H1 (cell line): ENCODE results near the gene EWSR1. TPM values are rescaled to one million over a fixed set of nuclear protein-coding genes. Genes with fewer than 3 reads are reported as not detected.

ENCODE experiments used
- CTCF ChIA-PET: fragments of 300-600 bp; sonication (Branson Sonifier 250); formaldehyde crosslinking; loops from one replicate; lab custom pipeline; 2021; ENCODE audit not compliant: partially characterized antibody; lab: Charles Lee
- POLR2A ChIA-PET: fragments of 300-600 bp; sonication (Branson Sonifier 250); formaldehyde crosslinking; loops from one replicate; lab custom pipeline; 2021; ENCODE audit warnings: inconsistent platforms; ENCODE audit not compliant: partially characterized antibody; lab: Charles Lee
- DNase-seq, 2 experiments: peaks; one replicate each; pipeline versions ENCODE4 v3.0.0 to v3.0.0-alpha.2; 2010 to 2022; ENCODE audit warnings: low spot score in 2 of 2, low read depth in 1 of 2, mixed read lengths in 1 of 2
- FAIRE-seq: peaks from 2 replicates; lab custom pipeline; 2011; peaks lifted over from hg19 to GRCh38; lab: Jason Lieb, UNC
- H2AFZ ChIP-seq: 2 replicates; pipeline ENCODE4 v1.8.1; 2012; ENCODE audit warnings: low read length, inconsistent platforms
- H2AK5ac ChIP-seq: 2 replicates; pipeline ENCODE4 v1.6.1; 2013; ENCODE audit warnings: low read depth, low read length
- H2BK120ac ChIP-seq: replicated peaks from 2 replicates; pipeline ENCODE3; 2013; ENCODE audit warnings: low read depth, low read length, inconsistent platforms
- H2BK12ac ChIP-seq: 2 replicates; pipeline ENCODE4 v1.6.1; 2013; ENCODE audit warnings: low read depth, low read length
- H2BK15ac ChIP-seq: 2 replicates; pipeline ENCODE4 v1.6.1; 2013; ENCODE audit warnings: low read length
- H2BK20ac ChIP-seq: 2 replicates; pipeline ENCODE4 v1.6.1; 2013; ENCODE audit warnings: low read length
- H2BK5ac ChIP-seq: 2 replicates; pipeline ENCODE4 v1.6.1; 2013; ENCODE audit warnings: low read depth, low read length
- H3K14ac ChIP-seq: 2 replicates; pipeline ENCODE4 v1.6.1; 2013; ENCODE audit warnings: inconsistent platforms; ENCODE audit not compliant: insufficient read length
- H3K18ac ChIP-seq: 2 replicates; pipeline ENCODE4 v1.6.1; 2013; ENCODE audit warnings: low read length; ENCODE audit errors: extremely low read depth
- H3K23ac ChIP-seq: 2 replicates; pipeline ENCODE4 v1.6.1; 2013; ENCODE audit warnings: inconsistent platforms; ENCODE audit not compliant: insufficient read length
- H3K23me2 ChIP-seq: 2 replicates; pipeline ENCODE4 v1.6.1; 2013; ENCODE audit warnings: low read depth, low read length
- H3K27ac ChIP-seq: 2 replicates; pipeline ENCODE4 v1.6.1; 2011; ENCODE audit warnings: low read depth, low read length, inconsistent platforms
- H3K27me3 ChIP-seq, 4 experiments: replicated peaks in 1 of 4; 1 replicate in 1 of 4; 2 replicates in 3 of 4; pipeline versions ENCODE4 v1.6.1 to v1.8.1; 2011 to 2013; ENCODE audit warnings: low read length in 3 of 4, mild to moderate bottlenecking in 3 of 4, inconsistent platforms in 2 of 4, mixed read lengths in 2 of 4, moderate library complexity in 1 of 4; ENCODE audit not compliant: control insufficient read depth in 3 of 4, insufficient read depth in 3 of 4; ENCODE audit errors: extremely low read depth in 1 of 4
- H3K36me3 ChIP-seq, 4 experiments: 2 replicates each; pipeline versions ENCODE4 v1.6.1 to v1.8.1; 2011 to 2013; ENCODE audit warnings: mild to moderate bottlenecking in 4 of 4, low read length in 3 of 4, moderate library complexity in 2 of 4, control low read depth in 1 of 4, inconsistent platforms in 1 of 4; ENCODE audit not compliant: insufficient read depth in 4 of 4, control insufficient read depth in 2 of 4
- H3K4ac ChIP-seq: replicated peaks from 2 replicates; pipeline ENCODE3; 2013; ENCODE audit warnings: low read length, low read depth, mixed read lengths, inconsistent platforms; ENCODE audit not compliant: insufficient read length
- H3K4me1 ChIP-seq, 4 experiments: replicated peaks in 1 of 4; 1 replicate in 1 of 4; 2 replicates in 3 of 4; pipeline versions ENCODE4 v1.6.1 to v1.8.1; 2011 to 2013; ENCODE audit warnings: low read length in 3 of 4, inconsistent platforms in 2 of 4, mixed read lengths in 1 of 4; ENCODE audit not compliant: insufficient read depth in 4 of 4, control insufficient read depth in 3 of 4
- H3K4me2 ChIP-seq, 2 experiments: 2 replicates each; pipeline versions ENCODE4 v1.6.1 to v1.8.1; 2011 to 2013; ENCODE audit warnings: low read depth in 2 of 2, low read length in 2 of 2, control low read depth in 1 of 2, inconsistent platforms in 1 of 2, mild to moderate bottlenecking in 1 of 2; ENCODE audit not compliant: insufficient read depth in 1 of 2
- H3K4me3 ChIP-seq, 4 experiments: fragments of 200-600, 300-600 bp in 1 of 4; sonication (generic), shearing (Covaris generic), sonication (Bioruptor Twin) in 1 of 4; 2 replicates each; pipeline versions ENCODE4 v1.5.1 to v1.8.1; 2011 to 2016; ENCODE audit warnings: low read length in 4 of 4, low read depth in 3 of 4, control low read depth in 2 of 4, inconsistent platforms in 2 of 4, mild to moderate bottlenecking in 2 of 4, mixed read lengths in 1 of 4, moderate library complexity in 1 of 4; ENCODE audit not compliant: insufficient read depth in 2 of 4; ENCODE audit errors: extremely low read depth in 1 of 4
- H3K56ac ChIP-seq: replicated peaks from 2 replicates; pipeline ENCODE3; 2013; ENCODE audit warnings: low read depth, mild to moderate bottlenecking, mixed read lengths, low read length, inconsistent platforms; ENCODE audit not compliant: insufficient read length
- H3K79me1 ChIP-seq: 2 replicates; pipeline ENCODE4 v1.6.1; 2013; ENCODE audit warnings: low read depth, low read length, control low read depth
- H3K79me2 ChIP-seq, 2 experiments: 2 replicates each; pipeline versions ENCODE4 v1.6.1 to v1.8.1; 2012 to 2013; ENCODE audit warnings: low read length in 2 of 2, mild to moderate bottlenecking in 2 of 2, inconsistent platforms in 1 of 2; ENCODE audit not compliant: insufficient read depth in 2 of 2, control insufficient read depth in 1 of 2
- H3K9ac ChIP-seq, 4 experiments: replicated peaks in 1 of 4; 1 replicate in 1 of 4; 2 replicates in 3 of 4; pipeline versions ENCODE4 v1.6.1 to v1.8.1; 2011 to 2013; ENCODE audit warnings: low read depth in 3 of 4, low read length in 3 of 4, control low read depth in 2 of 4, mild to moderate bottlenecking in 2 of 4, moderate library complexity in 2 of 4, inconsistent platforms in 1 of 4; ENCODE audit errors: extremely low read depth in 1 of 4
- H3K9me3 ChIP-seq, 2 experiments: 2 replicates each; pipeline versions ENCODE4 v1.6.1 to v1.8.1; 2012 to 2013; ENCODE audit warnings: mild to moderate bottlenecking in 2 of 2, moderate library complexity in 2 of 2, control low read depth in 1 of 2, inconsistent platforms in 1 of 2, low read depth in 1 of 2, low read length in 1 of 2, mixed read lengths in 1 of 2; ENCODE audit not compliant: insufficient read depth in 2 of 2
- H4K20me1 ChIP-seq, 2 experiments: replicated peaks in 1 of 2; 2 replicates each; pipeline versions ENCODE3 to v1.8.1; 2011 to 2013; ENCODE audit warnings: inconsistent platforms in 2 of 2, low read length in 2 of 2, mild to moderate bottlenecking in 1 of 2; ENCODE audit not compliant: insufficient read depth in 2 of 2, control insufficient read depth in 1 of 2
- H4K5ac ChIP-seq: 2 replicates; pipeline ENCODE4 v1.6.1; 2013; ENCODE audit warnings: low read length, low read depth, mixed read lengths, inconsistent platforms; ENCODE audit not compliant: insufficient read length
- H4K8ac ChIP-seq: 2 replicates; pipeline ENCODE4 v1.8.0; 2013; ENCODE audit warnings: mild to moderate bottlenecking, moderate library complexity, low read length, inconsistent platforms; ENCODE audit not compliant: insufficient read depth; ENCODE audit errors: extremely low read depth
- H4K91ac ChIP-seq: replicated peaks from 2 replicates; pipeline ENCODE3; 2013; ENCODE audit warnings: low read length, mixed read lengths, inconsistent platforms; ENCODE audit not compliant: insufficient read length
- CHD1 ChIP-seq: IDR thresholded peaks from 2 replicates; pipeline ENCODE4 v1.6.1; 2012; ENCODE audit warnings: low read depth, low read length, improper control_type of control experiment
- CREB1 ChIP-seq: IDR thresholded peaks from 2 replicates; pipeline ENCODE4 v1.6.1; 2012; ENCODE audit warnings: inconsistent platforms
- EGR1 ChIP-seq: IDR thresholded peaks from 2 replicates; pipeline ENCODE4 v1.6.1; 2011; ENCODE audit warnings: low read depth, low read length, borderline replicate concordance
- EP300 ChIP-seq, 2 experiments: IDR thresholded peaks; 1 replicate in 1 of 2; 2 replicates in 1 of 2; pipeline ENCODE4 v1.6.1; 2011 to 2012; ENCODE audit warnings: low read depth in 2 of 2, low read length in 2 of 2, mild to moderate bottlenecking in 2 of 2, borderline replicate concordance in 1 of 2, inconsistent platforms in 1 of 2, moderate library complexity in 1 of 2
- PHF8 ChIP-seq: fragments of 200-600 bp; sonication (generic); conservative IDR thresholded peaks from 2 replicates; pipeline ENCODE4 v1.7.1; 2012; ENCODE audit warnings: low read depth, mild to moderate bottlenecking, inconsistent platforms, low read length, moderate library complexity
- RBBP5 ChIP-seq: IDR thresholded peaks from 2 replicates; pipeline ENCODE4 v1.7.1; 2012; ENCODE audit warnings: low read depth, mild to moderate bottlenecking, inconsistent platforms, low read length, moderate library complexity, borderline replicate concordance
- RNF2 ChIP-seq: fragments of 200-900, 300-1000 bp; sonication (generic); IDR thresholded peaks from 2 replicates; pipeline ENCODE4 v1.7.1; 2016; ENCODE audit warnings: borderline replicate concordance, low read depth, mild to moderate bottlenecking, antibody characterized with exemption, low read length; ENCODE audit not compliant: poor library complexity, severe bottlenecking; ENCODE audit errors: missing control alignments
- TAF1 ChIP-seq: IDR thresholded peaks from 2 replicates; pipeline ENCODE4 v1.6.1; 2011; ENCODE audit warnings: mild to moderate bottlenecking, low read depth, low read length
- TCF12 ChIP-seq: IDR thresholded peaks from 2 replicates; pipeline ENCODE4 v1.6.1; 2011; ENCODE audit warnings: low read depth, mild to moderate bottlenecking, low read length
- WGBS, 2 experiments: shearing (Covaris generic) in 1 of 2; methylation state at CpG; one replicate each; pipeline versions ENCODE4 v1.1.6 to v1.1.7; 2013 to 2015; ENCODE audit warnings: low lambda C conversion rate in 2 of 2, mixed read lengths in 2 of 2, inconsistent platforms in 1 of 2, low coverage in 1 of 2, missing lambda C conversion rate in 1 of 2; ENCODE audit not compliant: insufficient replicate concordance in 2 of 2, insufficient coverage in 1 of 2, insufficient read length in 1 of 2; ENCODE audit errors: extremely low coverage in 1 of 2, missing lambda C conversion rate in 1 of 2; 5-methylcytosine and 5-hydroxymethylcytosine counted together
- polyA plus RNA-seq, 7 experiments: library from polyadenylated mRNA; depleted of rRNA in 3 of 7; stranded (reverse) in 5 of 7; unstranded in 2 of 7; fragments of >200 nt in 5 of 7; fragments of 200-250 nt in 2 of 7; gene quantifications; 1 replicate in 5 of 7; 2 replicates in 1 of 7; 4 replicates in 1 of 7; pipeline versions ENCODE4 v1.2.1 to v1.2.3, GENCODE V29; 2011 to 2013; ENCODE audit warnings: missing spikeins in 2 of 7, mixed read lengths in 2 of 7
- total RNA-seq: library from RNA; stranded (reverse); fragmentation: NEBNext Ultra II Directional; extraction: Animal tissue kit (Norgen Biotek cat#: 25700); gene quantifications from 2 replicates; pipeline ENCODE4 v1.2.1, GENCODE V29; 2021
- TF ChIP-seq, protein P1 (sequence below): IDR thresholded peaks from 2 replicates; pipeline ENCODE4 v1.6.1; 2012; ENCODE audit warnings: low read length, inconsistent platforms

EWSR1 gene
- total and polyA plus RNA-seq, 2 of the 8 experiments (the other 6 are each of a cell fraction or from before 2014, with no cell fraction given): 387 to 930 TPM

DNA sequence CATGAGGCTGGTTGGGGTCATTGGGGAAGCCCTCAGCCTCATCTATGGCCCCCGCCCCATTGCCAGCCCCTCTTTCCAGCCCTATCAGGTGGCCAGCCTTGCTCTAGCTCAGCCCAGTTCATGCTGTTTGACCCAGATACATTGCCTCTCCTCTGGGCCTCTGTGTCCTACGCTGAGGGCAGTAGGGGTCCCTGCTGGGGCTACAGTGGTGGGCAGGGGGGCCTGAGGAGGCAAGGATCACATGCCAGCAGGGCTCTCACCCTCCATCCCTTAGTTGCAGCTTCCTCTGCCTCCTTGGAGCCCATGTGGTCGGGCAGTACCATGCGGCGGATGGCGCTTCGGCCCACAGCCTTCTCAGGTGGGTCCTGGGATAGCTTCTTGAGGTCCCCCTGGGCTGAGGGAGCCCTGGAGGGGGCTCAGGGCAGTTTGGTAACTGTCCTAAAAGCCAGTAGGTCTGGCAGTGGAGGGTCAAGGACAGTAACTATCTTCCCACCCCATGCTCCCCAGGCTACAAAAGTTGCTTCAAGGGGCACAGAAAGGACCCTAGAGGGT is 43.1 kb upstream of the EWSR1 start:
- POLR2A ChIA-PET: interaction anchor here (1.2 to 2.4 kb wide), 4 partner anchors 9 to 44 kb away, joined by 3 to 11 read pairs (median 6); partner anchors contain the start of gene EWSR1
- Histone ChIP-seq H3K18ac (no peak overlapping the region), H4K91ac (no peak overlapping the region), H2BK120ac (no peak overlapping the region), H4K20me1 (no peaks in the 10 kb centered on the region), H3K79me1 (no peaks in the 10 kb centered on the region), H3K23ac (no peak overlapping the region), H2BK12ac (no peak overlapping the region), H3K9ac (no peak overlapping the region), H3K14ac (no peak overlapping the region), H2AFZ (no peak overlapping the region), H3K27ac (no peak overlapping the region), H4K8ac (peak overlapping the region; percentile 71; the same call in 1 of the 2 replicates), H3K4me3 (no peak overlapping the region), H3K9me3 (no peaks in the 10 kb centered on the region), H3K23me2 (no peaks in the 10 kb centered on the region; the same call in 1 of the 2 replicates), H2BK20ac (no peak overlapping the region), H3K27me3 (peaks cover 0 to 5% (median 0%) of the 10 kb centered on the region in 4 experiments; a peak in 2 of 7 replicates), H2BK15ac (no peak overlapping the region), H4K5ac (no peak overlapping the region), H3K36me3 (no peaks in the 10 kb centered on the region), H2AK5ac (no peak overlapping the region), H2BK5ac (no peak overlapping the region), H3K4me1 (peaks cover 0 to 5% (median 4%) of the 10 kb centered on the region in 4 experiments; a peak in 5 of 7 replicates), H3K79me2 (no peaks in the 10 kb centered on the region), H3K56ac (no peak overlapping the region), H3K4ac (no peak overlapping the region), H3K4me2 (no peak overlapping the region)
- CTCF ChIA-PET: interaction anchor here (1.0 to 3.8 kb wide), 6 partner anchors 7 to 35 kb away, joined by 3 to 13 read pairs (median 6); no protein-coding TSS in a partner anchor
- DNase-seq: no peak
- 78% methylated on average over 7 of the region's 7 CpGs; no CpG with 5 or more reads in 1 of the 2 experiments for WGBS, 2 experiments
- no peak for FAIRE-seq
- TF ChIP-seq EP300 (IDR thresholded peaks at IDR 0.05; ENCODE audit: borderline replicate concordance in 1 of 2, low read depth in 2 of 2, low read length in 2 of 2) (no peak), TCF12 (no peak), CREB1 (no peak), EGR1 (no peak), RNF2 (no peak), TAF1 (no peak), CHD1 (no peak), PHF8 (no peak), RBBP5 (no peak)
- TF ChIP-seq, protein P1, sequence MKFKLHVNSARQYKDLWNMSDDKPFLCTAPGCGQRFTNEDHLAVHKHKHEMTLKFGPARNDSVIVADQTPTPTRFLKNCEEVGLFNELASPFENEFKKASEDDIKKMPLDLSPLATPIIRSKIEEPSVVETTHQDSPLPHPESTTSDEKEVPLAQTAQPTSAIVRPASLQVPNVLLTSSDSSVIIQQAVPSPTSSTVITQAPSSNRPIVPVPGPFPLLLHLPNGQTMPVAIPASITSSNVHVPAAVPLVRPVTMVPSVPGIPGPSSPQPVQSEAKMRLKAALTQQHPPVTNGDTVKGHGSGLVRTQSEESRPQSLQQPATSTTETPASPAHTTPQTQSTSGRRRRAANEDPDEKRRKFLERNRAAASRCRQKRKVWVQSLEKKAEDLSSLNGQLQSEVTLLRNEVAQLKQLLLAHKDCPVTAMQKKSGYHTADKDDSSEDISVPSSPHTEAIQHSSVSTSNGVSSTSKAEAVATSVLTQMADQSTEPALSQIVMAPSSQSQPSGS: no peak
